ENCODE measurements around the gene EEF1AKMT1.

DNA sequence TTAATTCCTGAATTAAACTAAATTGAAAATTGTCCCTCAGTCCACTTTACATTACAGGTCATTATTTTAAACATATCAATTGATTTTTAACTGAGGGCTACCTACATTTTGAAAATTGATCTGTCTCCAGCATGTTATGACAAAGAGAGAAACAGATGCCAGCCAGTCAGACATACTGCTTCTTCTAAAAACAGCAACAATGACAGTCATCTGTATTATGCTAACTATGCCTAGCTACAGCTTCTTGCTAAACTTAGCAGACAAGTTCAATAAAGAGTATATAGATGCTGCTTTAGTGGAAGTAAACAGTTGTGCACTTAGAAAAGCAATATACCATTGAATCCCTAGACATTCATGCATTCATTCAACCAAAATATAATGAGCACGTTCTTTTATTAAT, 48.6 kb upstream of the EEF1AKMT1 start:
- TF ChIP-seq, protein P1, sequence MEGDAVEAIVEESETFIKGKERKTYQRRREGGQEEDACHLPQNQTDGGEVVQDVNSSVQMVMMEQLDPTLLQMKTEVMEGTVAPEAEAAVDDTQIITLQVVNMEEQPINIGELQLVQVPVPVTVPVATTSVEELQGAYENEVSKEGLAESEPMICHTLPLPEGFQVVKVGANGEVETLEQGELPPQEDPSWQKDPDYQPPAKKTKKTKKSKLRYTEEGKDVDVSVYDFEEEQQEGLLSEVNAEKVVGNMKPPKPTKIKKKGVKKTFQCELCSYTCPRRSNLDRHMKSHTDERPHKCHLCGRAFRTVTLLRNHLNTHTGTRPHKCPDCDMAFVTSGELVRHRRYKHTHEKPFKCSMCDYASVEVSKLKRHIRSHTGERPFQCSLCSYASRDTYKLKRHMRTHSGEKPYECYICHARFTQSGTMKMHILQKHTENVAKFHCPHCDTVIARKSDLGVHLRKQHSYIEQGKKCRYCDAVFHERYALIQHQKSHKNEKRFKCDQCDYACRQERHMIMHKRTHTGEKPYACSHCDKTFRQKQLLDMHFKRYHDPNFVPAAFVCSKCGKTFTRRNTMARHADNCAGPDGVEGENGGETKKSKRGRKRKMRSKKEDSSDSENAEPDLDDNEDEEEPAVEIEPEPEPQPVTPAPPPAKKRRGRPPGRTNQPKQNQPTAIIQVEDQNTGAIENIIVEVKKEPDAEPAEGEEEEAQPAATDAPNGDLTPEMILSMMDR (IDR thresholded peaks at IDR 0.05): no peak
- TF ChIP-seq POLR2A (IDR thresholded peaks at IDR 0.05): no peak
